HG02759 (cell line): ENCODE results near the gene OTULIN.

ENCODE experiments used
- ATAC-seq: cut with Tn5 transposase; IDR thresholded peaks from one replicate; pipeline ENCODE4 v1.9.1; 2021; ENCODE audit warnings: mild to moderate bottlenecking, moderate library complexity; ENCODE audit not compliant: unreplicated experiment

Gene OTULIN

GRCh38 chr5:14664270-14665100 lies at the start of gene OTULIN:
Gene OTULIN, plus strand, starts transcription at chr5:14664718. Its CDS starts 108 bp downstream, at chr5:14664826.
- peak; percentile 68 for ATAC-seq

- no peak for ATAC-seq
These were observed 49.2 kb upstream of the OTULIN start for GRCh38 chr5:14615365-14615764.

- no peak for ATAC-seq
These were observed 47.1 kb upstream of the OTULIN start for GRCh38 chr5:14617441-14617840.

- no peak for ATAC-seq
These were observed 37.2 kb upstream of the OTULIN start for GRCh38 chr5:14627270-14627669.

GRCh38 chr5:14628346-14628745 lies 36.2 kb upstream of the OTULIN start:
- no peak for ATAC-seq

GRCh38 chr5:14630671-14631070 lies 33.8 kb upstream of the OTULIN start:
- ATAC-seq = no peak

- ATAC-seq = no peak
These were observed 28.9 kb upstream of the OTULIN start for GRCh38 chr5:14635656-14636055.

GRCh38 chr5:14640765-14641164 lies 23.8 kb upstream of the OTULIN start:
- ATAC-seq = no peak

GRCh38 chr5:14644623-14645237 lies 19.8 kb upstream of the OTULIN start:
- ATAC-seq = no peak

- no peak for ATAC-seq
These were observed 14.5 kb upstream of the OTULIN start for GRCh38 chr5:14650052-14650451.

GRCh38 chr5:14655146-14655741 lies 9.3 kb upstream of the OTULIN start:
- no peak for ATAC-seq

- no peak for ATAC-seq
These were observed 7.6 kb upstream of the OTULIN start for GRCh38 chr5:14656898-14657297.

GRCh38 chr5:14659821-14660607 lies 4.5 kb upstream of the OTULIN start:
- ATAC-seq = no peak

GRCh38 chr5:14660833-14661232 lies 3.7 kb upstream of the OTULIN start:
- no peak for ATAC-seq

GRCh38 chr5:14662721-14663260 lies 1.7 kb upstream of the OTULIN start:
- no peak for ATAC-seq

- ATAC-seq = peak; percentile 15
These were observed 716 bp upstream of the OTULIN start for GRCh38 chr5:14663734-14664269.

- peak; percentile 8 for ATAC-seq
These were observed 744 bp downstream of the OTULIN start for GRCh38 chr5:14665101-14665822.

- ATAC-seq = peak; percentile 32
These were observed 1.4 kb downstream of the OTULIN start for GRCh38 chr5:14665949-14666348.

- ATAC-seq = no peak
These were observed 1.8 kb downstream of the OTULIN start for GRCh38 chr5:14666357-14666756.

- no peak for ATAC-seq
These were observed 2.8 kb downstream of the OTULIN start for GRCh38 chr5:14667290-14667689.
